HUES48 (cell line): Measurements from ENCODE around the gene DAND5.

ENCODE experiments used
- H3K27ac ChIP-seq: one replicate; pipeline ENCODE4 v1.7.0; 2013; ENCODE audit warnings: low read depth, low read length, inconsistent platforms
- H3K27me3 ChIP-seq: 2 replicates; pipeline ENCODE4 v1.6.1; 2013; ENCODE audit warnings: mild to moderate bottlenecking, low read length; ENCODE audit not compliant: control insufficient read depth, insufficient read depth
- H3K36me3 ChIP-seq: 2 replicates; pipeline ENCODE4 v1.6.1; 2013; ENCODE audit warnings: low read length; ENCODE audit not compliant: control insufficient read depth, insufficient read depth
- H3K4me1 ChIP-seq: 2 replicates; pipeline ENCODE4 v1.6.1; 2013; ENCODE audit warnings: mild to moderate bottlenecking, low read length; ENCODE audit not compliant: control insufficient read depth, insufficient read depth
- H3K4me3 ChIP-seq: 2 replicates; pipeline ENCODE4 v1.5.1; 2013; ENCODE audit warnings: mild to moderate bottlenecking, low read depth, low read length
- H3K9ac ChIP-seq: 2 replicates; pipeline ENCODE4 v1.6.1; 2013; ENCODE audit warnings: mild to moderate bottlenecking, low read depth, low read length, moderate library complexity
- H3K9me3 ChIP-seq: 2 replicates; pipeline ENCODE4 v1.6.1; 2013; ENCODE audit warnings: low read length; ENCODE audit not compliant: control insufficient read depth, insufficient read depth

The DAND5 gene

GRCh38 chr19:13014101-13014920 lies 44.9 kb downstream of the DAND5 start:
- Histone ChIP-seq H3K4me1 (peaks cover 69% of the 10 kb centered on the region), H3K4me3 (no peak overlapping the region), H3K27me3 (peaks cover 100% of the 10 kb centered on the region), H3K36me3 (no peaks in the 10 kb centered on the region), H3K9me3 (no peaks in the 10 kb centered on the region), H3K27ac (no peak overlapping the region), H3K9ac (no peak overlapping the region)

GRCh38 chr19:13014921-13015280 lies 45.5 kb downstream of the DAND5 start:
- Histone ChIP-seq H3K27me3 (peaks cover 100% of the 10 kb centered on the region), H3K9me3 (no peaks in the 10 kb centered on the region), H3K4me3 (no peak overlapping the region), H3K4me1 (peaks cover 68% of the 10 kb centered on the region), H3K36me3 (no peaks in the 10 kb centered on the region), H3K9ac (no peak overlapping the region), H3K27ac (no peak overlapping the region)

GRCh38 chr19:13015361-13016223 lies 46.2 kb downstream of the DAND5 start:
- H3K27me3 ChIP-seq: peaks cover 100% of the 10 kb centered on the region
- peaks cover 69% of the 10 kb centered on the region for H3K4me1 ChIP-seq
- no peaks in the 10 kb centered on the region for H3K36me3 ChIP-seq
- H3K9ac ChIP-seq: no peak overlapping the region
- H3K27ac ChIP-seq: no peak overlapping the region
- H3K4me3 ChIP-seq: no peak overlapping the region
- H3K9me3 ChIP-seq: no peaks in the 10 kb centered on the region

GRCh38 chr19:13016245-13016627 lies 46.9 kb downstream of the DAND5 start:
- Histone ChIP-seq H3K36me3 (no peaks in the 10 kb centered on the region), H3K4me3 (no peak overlapping the region), H3K27me3 (peaks cover 100% of the 10 kb centered on the region), H3K27ac (no peak overlapping the region), H3K9ac (no peak overlapping the region), H3K9me3 (no peaks in the 10 kb centered on the region), H3K4me1 (peaks cover 69% of the 10 kb centered on the region)

DNA sequence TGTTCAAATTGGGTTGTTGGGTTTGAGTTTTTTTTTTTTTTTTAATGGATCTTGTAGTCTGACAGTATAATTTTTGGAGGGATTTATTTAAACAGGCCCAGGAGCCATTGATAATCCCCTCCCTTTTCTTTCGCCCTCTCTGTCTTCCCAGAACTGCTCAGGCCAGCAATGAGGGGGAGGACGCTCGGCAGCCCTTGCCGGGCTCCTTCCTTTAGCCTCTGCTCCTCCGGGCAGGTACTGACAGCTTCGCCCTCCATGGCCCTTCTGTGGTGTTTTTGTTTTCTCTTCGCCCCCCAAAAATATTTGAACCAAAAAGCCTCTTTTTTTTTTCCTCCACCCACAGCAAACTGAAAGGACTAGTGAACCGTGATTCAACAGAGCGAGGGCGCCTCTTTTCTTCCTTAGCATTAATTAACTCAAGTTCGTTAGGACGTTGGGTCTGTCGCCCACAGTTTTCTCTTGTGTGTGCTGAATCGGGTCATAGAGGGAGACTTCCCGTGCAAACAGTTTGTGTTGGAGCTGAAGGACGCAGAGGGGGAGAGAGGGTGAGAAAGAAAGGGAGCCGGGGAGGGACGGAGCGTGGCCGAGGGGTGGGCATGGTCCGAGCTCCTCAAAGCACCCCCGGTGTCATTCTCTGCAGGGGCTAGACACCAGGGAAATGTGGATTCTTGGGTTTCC lies 47.4 kb downstream of the DAND5 start:
- Histone ChIP-seq H3K36me3 (no peaks in the 10 kb centered on the region), H3K4me3 (no peak overlapping the region), H3K9me3 (no peaks in the 10 kb centered on the region), H3K4me1 (peaks cover 72% of the 10 kb centered on the region), H3K9ac (no peak overlapping the region), H3K27me3 (peaks cover 100% of the 10 kb centered on the region), H3K27ac (no peak overlapping the region)

GRCh38 chr19:13017306-13018034 lies 48.1 kb downstream of the DAND5 start:
- Histone ChIP-seq H3K36me3 (no peaks in the 10 kb centered on the region), H3K9me3 (no peaks in the 10 kb centered on the region), H3K4me3 (no peak overlapping the region), H3K27ac (no peak overlapping the region), H3K4me1 (peaks cover 72% of the 10 kb centered on the region), H3K27me3 (peaks cover 100% of the 10 kb centered on the region), H3K9ac (no peak overlapping the region)

- no peaks in the 10 kb centered on the region for H3K9me3 ChIP-seq
- H3K27ac ChIP-seq: no peak overlapping the region
- H3K36me3 ChIP-seq: no peaks in the 10 kb centered on the region
- no peak overlapping the region for H3K4me3 ChIP-seq
- H3K4me1 ChIP-seq: peaks cover 69% of the 10 kb centered on the region
- peaks cover 100% of the 10 kb centered on the region for H3K27me3 ChIP-seq
- H3K9ac ChIP-seq: no peak overlapping the region
Measured at GRCh38 chr19:13018035-13018914, 48.9 kb downstream of the DAND5 start.

DNA sequence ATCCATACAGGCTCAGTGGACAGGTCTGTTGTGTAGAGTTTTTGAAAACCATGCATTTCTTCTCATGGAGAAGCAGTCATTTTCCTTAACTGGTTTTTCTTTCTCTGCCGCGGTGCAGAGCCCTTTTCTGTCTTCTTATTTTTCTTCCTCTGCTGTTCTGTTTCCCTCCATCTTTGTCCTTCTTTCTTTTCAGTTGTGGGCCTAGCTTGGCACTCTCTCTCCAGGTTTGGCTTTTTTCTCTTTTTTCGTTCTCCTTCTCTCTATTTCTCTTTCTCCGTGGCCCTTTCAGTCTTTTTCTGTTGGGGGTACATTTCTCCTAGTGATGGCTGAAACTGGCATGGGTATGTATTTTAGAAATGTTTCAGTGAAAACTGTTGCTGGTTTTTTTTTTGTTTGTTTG lies 50.0 kb downstream of the DAND5 start:
- Histone ChIP-seq H3K36me3 (no peaks in the 10 kb centered on the region), H3K27me3 (peaks cover 100% of the 10 kb centered on the region), H3K9ac (no peak overlapping the region), H3K4me1 (peaks cover 64% of the 10 kb centered on the region), H3K27ac (no peak overlapping the region), H3K4me3 (no peak overlapping the region), H3K9me3 (no peaks in the 10 kb centered on the region)

- Histone ChIP-seq H3K9ac (no peak overlapping the region), H3K4me1 (peaks cover 65% of the 10 kb centered on the region), H3K36me3 (no peaks in the 10 kb centered on the region), H3K9me3 (no peaks in the 10 kb centered on the region), H3K27ac (no peak overlapping the region), H3K27me3 (peaks cover 100% of the 10 kb centered on the region), H3K4me3 (no peak overlapping the region)
Measured at GRCh38 chr19:13020002-13020414, 50.6 kb downstream of the DAND5 start.
